ENCODE results near the gene CDH26. TPM values are rescaled to one million over a fixed set of nuclear protein-coding genes. Genes with fewer than 3 reads are reported as not detected.

CDH26 gene
- polyA plus RNA-seq, 1 donor (not counting 4 experiments of a cell fraction or from before 2014, with no cell fraction given) = 1.1 TPM

DNA sequence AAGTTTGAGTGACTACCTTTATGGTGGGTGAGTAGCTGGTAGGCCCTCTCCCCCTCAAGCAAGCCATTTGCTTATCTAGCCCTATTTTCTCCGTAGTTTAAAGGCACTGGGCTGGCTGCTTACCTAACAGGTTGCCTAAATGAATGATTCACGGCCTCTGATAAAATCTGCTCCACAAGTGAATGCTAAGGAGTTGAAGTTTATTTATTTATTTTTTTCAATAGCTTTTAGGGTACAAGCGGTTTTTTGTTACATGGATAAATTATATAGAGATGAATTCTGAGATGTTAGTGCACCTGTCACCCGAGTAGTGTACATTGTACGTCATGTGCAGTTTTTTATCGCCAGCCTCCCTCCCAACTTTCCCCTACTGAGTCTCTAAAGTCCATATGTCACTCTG, 8.3 kb upstream of the CDH26 start:
- no peaks in the 10 kb centered on the region for H3K9me1 ChIP-seq (ENCODE audit: control insufficient read depth, extremely low read depth, insufficient read depth, low read length)
- H3K9ac ChIP-seq (ENCODE audit: control insufficient read depth, extremely low read depth, insufficient read depth, low read length) = no peak overlapping the region
- no peaks in the 10 kb centered on the region for H3K9me3 ChIP-seq (ENCODE audit: control insufficient read depth, low read depth, low read length)
- FAIRE-seq (no peak), DNase-seq (ENCODE audit: low read depth, low spot score) (no peak)
- no peak overlapping the region for H3K27ac ChIP-seq (ENCODE audit: control insufficient read depth, insufficient read depth, low read length)
- H3K36me3 ChIP-seq (ENCODE audit: control insufficient read depth in 2 of 2, extremely low read depth in 1 of 2, insufficient read depth in 2 of 2, low read length in 2 of 2) = peaks cover 0 to 3% of the 10 kb centered on the region in 2 experiments
- H3K4me2 ChIP-seq (ENCODE audit: control insufficient read depth, extremely low read depth, insufficient read depth, low read depth, low read length) = no peak overlapping the region
- no peaks in the 10 kb centered on the region for H3K79me2 ChIP-seq (ENCODE audit: control insufficient read depth, insufficient read depth, low read length)
- TF ChIP-seq, protein P1, sequence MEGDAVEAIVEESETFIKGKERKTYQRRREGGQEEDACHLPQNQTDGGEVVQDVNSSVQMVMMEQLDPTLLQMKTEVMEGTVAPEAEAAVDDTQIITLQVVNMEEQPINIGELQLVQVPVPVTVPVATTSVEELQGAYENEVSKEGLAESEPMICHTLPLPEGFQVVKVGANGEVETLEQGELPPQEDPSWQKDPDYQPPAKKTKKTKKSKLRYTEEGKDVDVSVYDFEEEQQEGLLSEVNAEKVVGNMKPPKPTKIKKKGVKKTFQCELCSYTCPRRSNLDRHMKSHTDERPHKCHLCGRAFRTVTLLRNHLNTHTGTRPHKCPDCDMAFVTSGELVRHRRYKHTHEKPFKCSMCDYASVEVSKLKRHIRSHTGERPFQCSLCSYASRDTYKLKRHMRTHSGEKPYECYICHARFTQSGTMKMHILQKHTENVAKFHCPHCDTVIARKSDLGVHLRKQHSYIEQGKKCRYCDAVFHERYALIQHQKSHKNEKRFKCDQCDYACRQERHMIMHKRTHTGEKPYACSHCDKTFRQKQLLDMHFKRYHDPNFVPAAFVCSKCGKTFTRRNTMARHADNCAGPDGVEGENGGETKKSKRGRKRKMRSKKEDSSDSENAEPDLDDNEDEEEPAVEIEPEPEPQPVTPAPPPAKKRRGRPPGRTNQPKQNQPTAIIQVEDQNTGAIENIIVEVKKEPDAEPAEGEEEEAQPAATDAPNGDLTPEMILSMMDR (optimal IDR thresholded peaks at IDR 0.05 in 1 of 3, IDR thresholded peaks at IDR 0.05 in 1 of 3, conservative IDR thresholded peaks at IDR 0.05 in 1 of 3; ENCODE audit: extremely low read depth in 1 of 3, insufficient read depth in 2 of 3, low read length in 3 of 3) = no peak
- TF ChIP-seq EZH2 (IDR thresholded peaks at IDR 0.05; ENCODE audit: low read length) = no peak
- no peak overlapping the region for H3K4me3 ChIP-seq (ENCODE audit: control insufficient read depth in 2 of 3, extremely low read depth in 1 of 3, insufficient read depth in 2 of 3, low read depth in 1 of 3, low read length in 3 of 3)
- H3K4me1 ChIP-seq (ENCODE audit: control insufficient read depth, extremely low read depth, insufficient read depth, low read length) = no peaks in the 10 kb centered on the region
- no peaks in the 10 kb centered on the region for H4K20me1 ChIP-seq (ENCODE audit: control insufficient read depth, extremely low read depth, insufficient read depth, low read length)
- dilution Hi-C loops (cut with MboI; ENCODE audit: extremely low pct_ligation_motif_present, low sequenced_read_pairs) = no loop called here
- no peaks in the 10 kb centered on the region for H3K27me3 ChIP-seq (ENCODE audit: control insufficient read depth, extremely low read depth, insufficient read depth, low read length)
- H2AFZ ChIP-seq (ENCODE audit: control insufficient read depth, low read length) = no peak overlapping the region

DNA sequence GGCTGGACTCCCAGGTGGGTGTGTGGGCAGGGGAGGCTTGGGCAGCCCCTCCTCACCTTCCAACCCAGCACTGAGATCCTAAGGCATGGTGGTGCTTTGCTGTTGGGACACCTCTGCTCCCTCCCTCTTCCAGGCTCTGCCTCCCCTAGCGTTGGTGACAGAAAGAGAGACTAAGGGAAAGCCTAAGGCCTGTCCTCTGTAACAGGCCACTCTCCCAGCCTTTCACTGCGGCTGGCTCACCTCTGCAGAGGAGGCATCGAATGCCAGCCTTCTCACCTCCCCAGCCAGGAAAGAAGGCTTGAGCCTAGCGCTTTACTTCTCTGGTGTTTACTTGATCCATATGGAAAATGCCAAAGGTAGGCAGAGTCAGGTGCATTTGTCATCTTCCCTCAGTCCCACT, 3.5 kb upstream of the CDH26 start:
- H3K4me2 ChIP-seq (ENCODE audit: control insufficient read depth, extremely low read depth, insufficient read depth, low read depth, low read length) = no peak overlapping the region
- TF ChIP-seq, protein P1 (optimal IDR thresholded peaks at IDR 0.05 in 1 of 3, IDR thresholded peaks at IDR 0.05 in 1 of 3, conservative IDR thresholded peaks at IDR 0.05 in 1 of 3; ENCODE audit: extremely low read depth in 1 of 3, insufficient read depth in 2 of 3, low read length in 3 of 3) = no peak
- no peak for TF ChIP-seq EZH2 (IDR thresholded peaks at IDR 0.05; ENCODE audit: low read length)
- DNase-seq (ENCODE audit: low read depth, low spot score) = no peak
- H3K27ac ChIP-seq (ENCODE audit: control insufficient read depth, insufficient read depth, low read length) = no peak overlapping the region
- no peaks in the 10 kb centered on the region for H3K4me1 ChIP-seq (ENCODE audit: control insufficient read depth, extremely low read depth, insufficient read depth, low read length)
- no peak overlapping the region for H3K9ac ChIP-seq (ENCODE audit: control insufficient read depth, extremely low read depth, insufficient read depth, low read length)
- FAIRE-seq = no peak
- no peak overlapping the region for H2AFZ ChIP-seq (ENCODE audit: control insufficient read depth, low read length)
- H3K9me3 ChIP-seq (ENCODE audit: control insufficient read depth, low read depth, low read length) = no peaks in the 10 kb centered on the region
- dilution Hi-C loops (cut with MboI; ENCODE audit: extremely low pct_ligation_motif_present, low sequenced_read_pairs) = no loop called here
- H3K27me3 ChIP-seq (ENCODE audit: control insufficient read depth, extremely low read depth, insufficient read depth, low read length) = no peaks in the 10 kb centered on the region
- H3K9me1 ChIP-seq (ENCODE audit: control insufficient read depth, extremely low read depth, insufficient read depth, low read length) = no peaks in the 10 kb centered on the region
- H3K79me2 ChIP-seq (ENCODE audit: control insufficient read depth, insufficient read depth, low read length) = no peaks in the 10 kb centered on the region
- H3K36me3 ChIP-seq (ENCODE audit: control insufficient read depth in 2 of 2, extremely low read depth in 1 of 2, insufficient read depth in 2 of 2, low read length in 2 of 2) = no peaks in the 10 kb centered on the region
- no peak overlapping the region for H3K4me3 ChIP-seq (ENCODE audit: control insufficient read depth in 2 of 3, extremely low read depth in 1 of 3, insufficient read depth in 2 of 3, low read depth in 1 of 3, low read length in 3 of 3)
- H4K20me1 ChIP-seq (ENCODE audit: control insufficient read depth, extremely low read depth, insufficient read depth, low read length) = no peaks in the 10 kb centered on the region

Data from keratinocyte (primary cell).